Activated CD8-positive, alpha-beta memory T cell treated with anti-CD3 and anti-CD28 coated beads for 36 hours (primary cell): ENCODE data around the gene POLD1. TPM values are rescaled to one million over a fixed set of nuclear protein-coding genes. Genes with fewer than 3 reads are reported as not detected.
"Not testable (repeated sequence)": the region's sequence is repeated elsewhere in the genome, so short reads cannot be mapped to it uniquely, and the experiment has no call there.

Experiments
- CTCF ChIA-PET: fragments of 350-600 bp; sonication (Branson Sonifier 250); formaldehyde crosslinking; loops from one replicate; lab custom pipeline; 2021; ENCODE audit warnings: antibody characterized with exemption; lab: Charles Lee
- POLR2A ChIA-PET: fragments of 350-600 bp; sonication (Branson Sonifier 250); formaldehyde crosslinking; loops from one replicate; lab custom pipeline; 2021; ENCODE audit warnings: antibody characterized with exemption; lab: Charles Lee
- total RNA-seq, 2 experiments: library from RNA; stranded (reverse); gene quantifications; one replicate each; pipeline ENCODE4 v1.2.3, GENCODE V29; 2021

Gene POLD1
- total RNA-seq, 2 experiments from 2014 or later, result 173 to 183 TPM

GRCh38 chr19:50423279-50424113 lies 39.3 kb downstream of the POLD1 start:
- POLR2A ChIA-PET, result no interaction called here

GRCh38 chr19:50425581-50425980 lies 41.4 kb downstream of the POLD1 start:
- CTCF ChIA-PET, result no interaction called here
- POLR2A ChIA-PET, result no interaction called here

More at GRCh38 chr19:50423279-50424113, 39.3 kb downstream of the POLD1 start:
- CTCF ChIA-PET, result no interaction called here

DNA sequence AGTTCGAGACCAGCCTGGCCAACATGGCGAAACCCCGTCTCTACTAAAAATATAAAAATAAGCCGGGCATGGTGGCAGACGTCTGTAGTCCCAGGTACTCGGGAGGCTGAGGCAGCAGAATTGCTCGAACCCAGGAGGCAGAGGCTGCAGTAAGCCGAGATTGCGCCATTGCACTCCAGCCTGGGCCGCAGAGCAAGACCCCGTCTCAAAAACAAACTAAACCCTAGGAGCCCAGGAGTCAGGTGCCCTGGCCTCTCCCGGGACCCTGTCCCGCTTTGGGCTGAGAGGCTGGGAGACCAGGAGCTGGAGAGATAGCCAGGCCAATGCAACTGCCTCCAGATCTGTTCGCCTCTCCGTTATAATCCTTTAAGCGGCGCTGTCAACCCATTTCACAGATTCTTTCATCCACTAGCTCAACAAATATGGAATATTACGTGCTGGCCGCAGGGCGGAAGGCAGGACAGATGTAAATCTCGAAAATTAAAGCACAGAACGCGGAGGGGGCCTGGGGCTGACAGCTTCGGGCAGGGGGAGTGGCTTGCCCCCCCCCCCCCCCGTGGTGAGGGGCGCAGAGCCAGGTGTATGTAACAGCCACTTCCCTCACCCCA lies 43.3 kb downstream of the POLD1 start:
- POLR2A ChIA-PET, result no interaction called here
- CTCF ChIA-PET, result interaction anchor here (0.7 kb wide), 1 partner anchor 73 kb away, joined by 3 read pairs; no protein-coding TSS in a partner anchor

DNA sequence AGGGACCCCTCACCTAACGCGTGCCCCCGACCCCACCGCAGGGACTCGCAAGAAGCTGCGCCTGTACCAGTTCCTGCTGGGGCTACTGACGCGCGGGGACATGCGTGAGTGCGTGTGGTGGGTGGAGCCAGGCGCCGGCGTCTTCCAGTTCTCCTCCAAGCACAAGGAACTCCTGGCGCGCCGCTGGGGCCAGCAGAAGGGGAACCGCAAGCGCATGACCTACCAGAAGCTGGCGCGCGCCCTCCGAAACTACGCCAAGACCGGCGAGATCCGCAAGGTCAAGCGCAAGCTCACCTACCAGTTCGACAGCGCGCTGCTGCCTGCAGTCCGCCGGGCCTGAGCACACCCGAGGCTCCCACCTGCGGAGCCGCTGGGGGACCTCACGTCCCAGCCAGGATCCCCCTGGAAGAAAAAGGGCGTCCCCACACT lies 43.9 kb downstream of the POLD1 start:
- POLR2A ChIA-PET, result no interaction called here
- CTCF ChIA-PET, result interaction anchor here (0.7 kb wide), 1 partner anchor 73 kb away, joined by 3 read pairs; no protein-coding TSS in a partner anchor

GRCh38 chr19:50428772-50429463 lies 44.8 kb downstream of the POLD1 start:
- ChIA-PET CTCF (no interaction called here), POLR2A (no interaction called here)

DNA sequence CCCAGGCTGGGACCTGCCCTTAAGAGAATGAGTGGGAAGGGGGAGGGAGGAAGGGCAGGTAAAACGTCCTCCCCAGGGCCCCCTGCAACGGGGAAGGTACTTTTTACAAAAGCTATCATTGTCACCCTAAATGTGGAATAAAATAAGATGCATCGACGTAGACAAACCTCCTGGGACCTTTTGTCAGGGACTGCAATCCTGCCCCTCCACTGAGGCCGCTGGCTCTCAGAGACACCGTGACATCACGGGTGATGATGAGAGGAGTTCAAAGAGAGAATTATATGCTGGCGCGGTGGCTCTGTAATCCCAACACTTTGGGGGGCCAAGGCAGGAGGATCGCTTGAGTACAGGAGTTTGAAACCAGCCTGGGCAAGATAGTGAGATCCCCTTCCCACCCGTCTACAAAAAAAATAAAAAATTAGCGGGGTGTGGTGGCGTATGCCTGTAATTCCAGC lies 46.8 kb downstream of the POLD1 start:
- ChIA-PET POLR2A (no interaction called here), CTCF (interaction anchor here (0.9 kb wide), 1 partner anchor 16 kb away, joined by 4 read pairs; no protein-coding TSS in a partner anchor)

GRCh38 chr19:50431343-50432220 lies 47.4 kb downstream of the POLD1 start:
- POLR2A ChIA-PET, result no interaction called here

DNA sequence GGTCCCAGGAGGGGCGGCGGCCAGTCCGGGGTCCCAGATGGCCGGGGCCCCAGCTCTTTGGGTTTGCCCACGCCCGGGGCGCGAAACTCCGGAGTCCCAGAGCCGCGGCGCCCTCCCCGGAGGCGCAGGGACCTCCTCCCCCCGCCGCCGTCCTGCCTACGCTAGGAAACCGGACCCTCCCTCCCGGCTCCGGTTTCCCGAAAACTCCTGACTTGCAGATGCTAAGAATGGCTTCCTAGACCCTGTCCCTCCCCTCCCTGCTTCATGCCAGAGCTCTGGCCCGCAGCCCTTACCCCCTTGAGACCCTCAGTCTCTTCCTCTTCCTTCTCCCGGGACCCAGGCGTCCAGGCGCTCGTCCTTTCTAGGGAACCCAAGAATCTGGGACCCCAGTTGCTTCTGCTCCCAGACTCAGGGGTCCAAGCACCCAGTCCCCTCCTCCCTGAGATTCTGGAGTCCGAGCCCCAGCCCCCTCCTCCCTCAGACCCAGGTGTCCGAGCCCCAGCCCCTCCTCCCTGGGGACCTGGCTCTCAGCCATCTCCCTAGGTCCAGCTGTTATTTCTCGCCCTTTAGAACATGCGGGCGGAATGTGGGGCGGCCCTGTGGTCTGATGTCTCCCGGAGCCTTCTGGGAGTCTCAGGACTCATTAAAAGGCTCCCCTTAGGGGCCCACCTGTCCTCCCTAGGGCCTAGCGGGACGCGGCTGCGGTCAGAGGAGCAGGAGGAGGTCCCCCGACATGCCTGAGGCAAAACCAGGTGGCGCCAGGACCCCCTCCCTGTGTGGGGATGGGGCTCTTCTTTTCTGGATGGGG lies 48.3 kb downstream of the POLD1 start, which contains the start of gene MYBPC2:
TSS of gene MYBPC2 (plus strand) at position 672 of the 808 bp plus-strand sequence. CDS start at position 734, 62 bp downstream.
- CTCF ChIA-PET, result interaction anchor here (1.1 kb wide), 1 partner anchor 75 kb away, joined by 3 read pairs; no protein-coding TSS in a partner anchor
- POLR2A ChIA-PET, result no interaction called here

More at GRCh38 chr19:50431343-50432220, 47.4 kb downstream of the POLD1 start:
- CTCF ChIA-PET, result interaction anchor here (0.9 to 1.1 kb wide), 2 partner anchors 16 to 74 kb away, joined by 3 to 4 read pairs; no protein-coding TSS in a partner anchor

- CTCF ChIA-PET, result interaction anchor here (1.1 kb wide), 1 partner anchor 76 kb away, joined by 3 read pairs; no protein-coding TSS in a partner anchor
- POLR2A ChIA-PET, result no interaction called here
These were observed 49.3 kb downstream of the POLD1 start for GRCh38 chr19:50433201-50434180.

DNA sequence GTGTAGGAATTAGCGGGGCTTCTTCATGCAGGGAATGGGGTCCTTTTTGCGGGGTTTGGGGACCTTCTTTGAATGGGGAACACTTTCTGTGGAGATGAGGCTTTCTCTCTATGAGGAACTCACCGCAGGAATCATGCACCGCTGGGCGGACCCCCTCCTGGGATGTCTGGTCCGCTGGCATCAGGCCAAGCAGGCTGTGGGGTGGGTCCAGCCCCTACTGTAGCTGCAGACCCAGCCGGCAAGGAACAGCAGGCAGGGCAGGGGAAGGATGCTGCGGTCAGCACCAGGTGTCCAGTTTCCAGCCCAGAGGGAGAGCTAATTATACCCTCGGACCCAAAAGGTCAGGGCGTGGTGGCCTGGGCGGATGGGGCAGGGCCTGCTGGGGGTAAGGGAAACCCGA lies 50.4 kb downstream of the POLD1 start:
- ChIA-PET CTCF (no interaction called here), POLR2A (no interaction called here)

DNA sequence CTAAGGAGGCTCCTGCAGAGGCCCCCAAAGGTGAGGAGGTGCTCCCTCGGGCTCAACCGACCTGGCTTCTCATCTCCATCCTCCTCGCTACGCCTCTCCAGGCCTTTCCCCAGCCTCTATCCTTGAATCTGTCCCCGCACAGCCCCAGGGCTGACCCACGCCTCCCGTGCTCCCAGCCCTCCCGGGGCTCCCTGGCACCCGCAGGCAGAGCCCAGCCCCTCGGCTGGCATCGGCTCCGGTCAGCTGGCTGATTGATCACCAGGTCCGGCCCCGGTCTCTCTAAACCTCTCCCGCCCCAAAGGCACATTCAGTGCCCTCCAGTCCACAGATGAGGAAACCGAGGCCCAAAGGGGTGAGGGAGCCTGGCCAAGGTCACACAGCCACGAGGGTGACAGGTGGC lies 51.1 kb downstream of the POLD1 start:
- CTCF ChIA-PET, result no interaction called here

GRCh38 chr19:50435627-50436026 lies 51.5 kb downstream of the POLD1 start:
- ChIA-PET POLR2A (no interaction called here), CTCF (no interaction called here)

More for the DNA sequence above, 51.1 kb downstream of the POLD1 start:
- POLR2A ChIA-PET, result no interaction called here

GRCh38 chr19:50437862-50438449 lies 53.8 kb downstream of the POLD1 start:
- POLR2A ChIA-PET, result no interaction called here
- CTCF ChIA-PET, result no interaction called here

DNA sequence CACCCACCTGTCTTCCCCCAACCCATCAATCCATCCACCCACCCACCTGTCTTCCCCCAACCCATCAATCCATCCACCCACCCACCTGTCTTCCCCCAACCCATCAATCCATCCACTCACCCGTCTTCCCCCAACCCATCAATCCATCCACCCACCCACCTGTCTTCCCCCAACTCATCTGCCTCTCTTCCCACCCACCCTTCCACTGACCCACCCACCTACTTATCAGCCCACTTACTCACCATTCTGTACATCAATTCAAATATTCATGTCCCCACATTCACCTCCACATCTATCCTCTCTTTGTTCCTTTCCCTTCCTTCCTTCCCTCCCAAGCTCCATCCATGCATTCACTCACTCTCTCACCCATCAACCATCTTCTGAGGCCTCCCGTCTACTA lies 55.0 kb downstream of the POLD1 start:
- CTCF ChIA-PET, POLR2A ChIA-PET: not testable (repeated sequence)

DNA sequence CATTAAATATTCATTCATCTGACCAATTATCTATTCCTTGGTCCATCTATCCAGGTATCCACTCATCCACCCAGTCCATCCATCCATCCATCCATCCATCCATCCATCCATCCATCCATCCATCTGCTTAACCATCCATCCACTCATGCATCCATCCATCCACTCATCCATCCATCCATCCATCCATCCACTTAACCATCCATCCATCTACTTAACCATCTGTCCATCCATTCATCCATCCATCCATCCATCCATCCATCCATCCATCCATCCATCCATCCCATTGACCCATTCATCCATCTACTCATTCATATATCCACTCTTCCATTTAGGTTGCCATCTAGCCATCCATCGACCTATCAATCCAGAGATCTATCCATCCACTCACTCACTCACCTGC lies 59.9 kb downstream of the POLD1 start:
- ChIA-PET CTCF (no interaction called here), POLR2A (no interaction called here)

- CTCF ChIA-PET, result no interaction called here
- POLR2A ChIA-PET, result no interaction called here
These were observed 62.9 kb downstream of the POLD1 start for GRCh38 chr19:50447053-50447452.
